Fibroblast of mammary gland (primary cell): Measurements from ENCODE around the gene WDR26.
A peak's percentile ranks its signal among the peaks of the same experiment; 100 is the strongest.

ENCODE experiments used
- DNase-seq: peaks from one replicate; pipeline ENCODE4 v3.0.0-alpha.2; 2010; ENCODE audit warnings: low read depth
- H3K4me3 ChIP-seq: 2 replicates; pipeline ENCODE4 v1.5.1; 2011; ENCODE audit warnings: low read depth, mild to moderate bottlenecking, low read length, moderate library complexity; ENCODE audit not compliant: control insufficient read depth
- TF ChIP-seq, protein P1 (sequence below): conservative IDR thresholded peaks from 2 replicates; pipeline ENCODE4 v1.5.1; 2011; ENCODE audit warnings: low read depth, low read length, inconsistent platforms; ENCODE audit not compliant: control insufficient read depth, insufficient read depth

Gene WDR26

GRCh38 chr1:224459966-224460365 is 25.4 kb upstream of the WDR26 start:
- DNase-seq = no peak
- H3K4me3 ChIP-seq = no peak overlapping the region
- TF ChIP-seq, protein P1, sequence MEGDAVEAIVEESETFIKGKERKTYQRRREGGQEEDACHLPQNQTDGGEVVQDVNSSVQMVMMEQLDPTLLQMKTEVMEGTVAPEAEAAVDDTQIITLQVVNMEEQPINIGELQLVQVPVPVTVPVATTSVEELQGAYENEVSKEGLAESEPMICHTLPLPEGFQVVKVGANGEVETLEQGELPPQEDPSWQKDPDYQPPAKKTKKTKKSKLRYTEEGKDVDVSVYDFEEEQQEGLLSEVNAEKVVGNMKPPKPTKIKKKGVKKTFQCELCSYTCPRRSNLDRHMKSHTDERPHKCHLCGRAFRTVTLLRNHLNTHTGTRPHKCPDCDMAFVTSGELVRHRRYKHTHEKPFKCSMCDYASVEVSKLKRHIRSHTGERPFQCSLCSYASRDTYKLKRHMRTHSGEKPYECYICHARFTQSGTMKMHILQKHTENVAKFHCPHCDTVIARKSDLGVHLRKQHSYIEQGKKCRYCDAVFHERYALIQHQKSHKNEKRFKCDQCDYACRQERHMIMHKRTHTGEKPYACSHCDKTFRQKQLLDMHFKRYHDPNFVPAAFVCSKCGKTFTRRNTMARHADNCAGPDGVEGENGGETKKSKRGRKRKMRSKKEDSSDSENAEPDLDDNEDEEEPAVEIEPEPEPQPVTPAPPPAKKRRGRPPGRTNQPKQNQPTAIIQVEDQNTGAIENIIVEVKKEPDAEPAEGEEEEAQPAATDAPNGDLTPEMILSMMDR = no peak

DNA sequence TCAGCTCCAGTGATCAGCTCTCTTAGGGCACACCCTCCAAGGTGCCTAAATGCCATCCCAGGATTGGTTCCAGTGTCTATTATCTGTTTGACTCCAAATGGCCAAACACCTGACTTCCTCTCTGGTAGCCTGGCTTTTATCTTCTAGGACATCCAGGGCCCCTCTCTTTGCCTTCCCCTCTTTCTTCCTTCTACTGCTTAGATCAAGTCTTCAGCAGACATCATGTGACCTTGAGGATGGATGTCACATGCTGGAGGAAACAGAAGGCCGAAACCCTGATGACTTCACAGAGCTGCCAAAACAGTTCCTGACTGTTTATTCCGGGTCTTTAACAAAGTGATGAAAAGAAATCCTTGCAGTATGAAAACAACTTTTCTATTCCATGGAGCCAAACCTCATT is 24.4 kb upstream of the WDR26 start:
- TF ChIP-seq, protein P1 = no peak
- no peak overlapping the region for H3K4me3 ChIP-seq
- DNase-seq = peak; percentile 12

GRCh38 chr1:224458296-224458695 is 23.7 kb upstream of the WDR26 start:
- TF ChIP-seq, protein P1 = no peak

GRCh38 chr1:224457782-224458144 is 23.2 kb upstream of the WDR26 start:
- H3K4me3 ChIP-seq = no peak overlapping the region
- no peak for DNase-seq
- TF ChIP-seq, protein P1 = no peak

More at GRCh38 chr1:224458296-224458695, 23.7 kb upstream of the WDR26 start:
- no peak for DNase-seq
- no peak overlapping the region for H3K4me3 ChIP-seq

GRCh38 chr1:224456637-224456953 is 22.0 kb upstream of the WDR26 start:
- TF ChIP-seq, protein P1 = no peak
- DNase-seq = no peak
- H3K4me3 ChIP-seq = no peak overlapping the region

DNA sequence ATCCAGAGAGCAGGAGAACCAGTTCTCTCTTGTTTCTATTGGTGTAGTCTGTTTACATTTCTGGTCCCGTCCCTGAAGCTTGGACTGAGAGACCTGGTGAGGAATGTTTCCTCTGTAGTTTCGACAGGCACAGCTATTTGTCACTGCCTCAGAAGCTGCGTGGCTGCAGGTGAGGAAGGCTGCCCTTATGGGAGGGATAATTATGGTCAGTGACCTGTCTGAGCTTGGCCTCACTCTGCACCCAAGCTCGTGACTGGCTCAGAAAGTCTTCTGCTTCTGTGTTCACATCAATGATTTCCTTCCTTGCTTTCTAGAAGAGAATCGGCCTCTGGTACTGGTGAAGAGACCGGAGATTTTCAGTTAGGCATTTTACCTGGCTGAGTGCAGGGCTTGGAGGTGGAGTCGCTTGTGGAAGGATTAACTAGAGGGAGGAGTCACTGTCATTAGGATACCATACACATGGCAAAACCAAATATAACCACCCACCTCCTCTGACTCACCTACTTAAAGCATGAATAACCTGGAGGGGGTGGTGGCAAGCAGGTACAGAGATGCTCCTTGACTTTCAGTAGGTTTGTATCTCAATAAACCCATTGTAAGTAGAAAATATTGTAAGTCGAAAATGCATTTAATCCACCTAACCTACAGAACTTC is 19.9 kb upstream of the WDR26 start:
- TF ChIP-seq, protein P1 = no peak
- H3K4me3 ChIP-seq = no peak overlapping the region
- no peak for DNase-seq
